Trophoblast cell (in vitro differentiated cells and primary cell): ENCODE data around the gene PDE6D.

Experiments
- DNase-seq, 2 donors: peaks; one replicate each; pipeline ENCODE4 v3.0.0-alpha.2; 2016
- H2AFZ ChIP-seq: 2 replicates; pipeline ENCODE4 v1.6.1; 2013; ENCODE audit warnings: low read length, moderate library complexity, mild to moderate bottlenecking; ENCODE audit not compliant: insufficient read depth, poor library complexity
- H2AK5ac ChIP-seq: 2 replicates; pipeline ENCODE4 v1.6.1; 2013; ENCODE audit warnings: mild to moderate bottlenecking, low read length
- H2BK120ac ChIP-seq: 2 replicates; pipeline ENCODE4 v1.6.1; 2013; ENCODE audit warnings: low read length, mild to moderate bottlenecking, moderate library complexity; ENCODE audit not compliant: insufficient read depth, poor library complexity
- H2BK12ac ChIP-seq: 2 replicates; pipeline ENCODE4 v1.6.1; 2013; ENCODE audit warnings: mild to moderate bottlenecking, low read length, moderate library complexity
- H2BK5ac ChIP-seq: 2 replicates; pipeline ENCODE4 v1.6.1; 2013; ENCODE audit warnings: low read length, low read depth, moderate library complexity, mild to moderate bottlenecking; ENCODE audit not compliant: poor library complexity
- H3K14ac ChIP-seq: 2 replicates; pipeline ENCODE4 v1.6.1; 2013; ENCODE audit warnings: mild to moderate bottlenecking, low read length
- H3K18ac ChIP-seq: 2 replicates; pipeline ENCODE4 v1.6.1; 2013; ENCODE audit warnings: mild to moderate bottlenecking, low read length
- H3K23ac ChIP-seq: 2 replicates; pipeline ENCODE4 v1.6.1; 2013; ENCODE audit warnings: low read length
- H3K27ac ChIP-seq: 2 replicates; pipeline ENCODE4 v1.5.1; 2013; ENCODE audit warnings: low read depth, mild to moderate bottlenecking, inconsistent platforms, low read length, moderate library complexity
- H3K27me3 ChIP-seq: 2 replicates; pipeline ENCODE4 v1.6.1; 2013; ENCODE audit warnings: inconsistent platforms, mild to moderate bottlenecking, low read length, moderate library complexity; ENCODE audit not compliant: insufficient read depth
- H3K36me3 ChIP-seq, 2 experiments: 1 replicate in 1 of 2; 2 replicates in 1 of 2; pipeline ENCODE4 v1.6.1; 2013; ENCODE audit warnings: low read length in 2 of 2, mild to moderate bottlenecking in 2 of 2, moderate library complexity in 1 of 2; ENCODE audit not compliant: insufficient read depth in 2 of 2, control insufficient read depth in 1 of 2
- H3K4ac ChIP-seq: 2 replicates; pipeline ENCODE4 v1.6.1; 2013; ENCODE audit warnings: low read depth, mild to moderate bottlenecking, low read length, moderate library complexity
- H3K4me1 ChIP-seq, 2 experiments: 1 replicate in 1 of 2; 2 replicates in 1 of 2; pipeline ENCODE4 v1.6.1; 2013; ENCODE audit warnings: low read length in 2 of 2, mild to moderate bottlenecking in 2 of 2, moderate library complexity in 1 of 2; ENCODE audit not compliant: insufficient read depth in 2 of 2, control insufficient read depth in 1 of 2
- H3K4me2 ChIP-seq: 2 replicates; pipeline ENCODE4 v1.6.1; 2013; ENCODE audit warnings: inconsistent platforms, mild to moderate bottlenecking, low read length, moderate library complexity
- H3K4me3 ChIP-seq: 2 replicates; pipeline ENCODE4 v1.5.1; 2013; ENCODE audit warnings: mild to moderate bottlenecking, low read depth, low read length, inconsistent platforms
- H3K79me1 ChIP-seq: one replicate; pipeline ENCODE4 v1.6.1; 2013; ENCODE audit warnings: low read length
- H3K79me2 ChIP-seq: 2 replicates; pipeline ENCODE4 v1.6.1; 2013; ENCODE audit warnings: low read length, mild to moderate bottlenecking; ENCODE audit not compliant: control insufficient read depth, insufficient read depth, poor library complexity
- H3K9ac ChIP-seq: 2 replicates; pipeline ENCODE4 v1.6.1; 2013; ENCODE audit warnings: mild to moderate bottlenecking, low read length
- H3K9me3 ChIP-seq: 2 replicates; pipeline ENCODE4 v1.6.1; 2013; ENCODE audit warnings: low read depth, mild to moderate bottlenecking, control low read depth, inconsistent platforms, low read length; ENCODE audit not compliant: insufficient read depth
- H4K12ac ChIP-seq: 2 replicates; pipeline ENCODE4 v1.6.1; 2013; ENCODE audit warnings: low read depth, mild to moderate bottlenecking, low read length, moderate library complexity
- H4K8ac ChIP-seq: 2 replicates; pipeline ENCODE4 v1.6.1; 2013; ENCODE audit warnings: low read depth, mild to moderate bottlenecking, low read length, moderate library complexity
- H4K91ac ChIP-seq: one replicate; pipeline ENCODE4 v1.6.1; 2013; ENCODE audit warnings: low read depth, mild to moderate bottlenecking, low read length, moderate library complexity
- WGBS: extraction: QIAGEN DNeasy Blood & Tissue Kit; methylation state at CpG from one replicate; pipeline ENCODE4 v1.1.7; 2013; ENCODE audit warnings: missing lambda C conversion rate; ENCODE audit not compliant: insufficient read length, insufficient coverage; ENCODE audit errors: extremely low coverage; 5-methylcytosine and 5-hydroxymethylcytosine counted together

PDE6D gene

DNA sequence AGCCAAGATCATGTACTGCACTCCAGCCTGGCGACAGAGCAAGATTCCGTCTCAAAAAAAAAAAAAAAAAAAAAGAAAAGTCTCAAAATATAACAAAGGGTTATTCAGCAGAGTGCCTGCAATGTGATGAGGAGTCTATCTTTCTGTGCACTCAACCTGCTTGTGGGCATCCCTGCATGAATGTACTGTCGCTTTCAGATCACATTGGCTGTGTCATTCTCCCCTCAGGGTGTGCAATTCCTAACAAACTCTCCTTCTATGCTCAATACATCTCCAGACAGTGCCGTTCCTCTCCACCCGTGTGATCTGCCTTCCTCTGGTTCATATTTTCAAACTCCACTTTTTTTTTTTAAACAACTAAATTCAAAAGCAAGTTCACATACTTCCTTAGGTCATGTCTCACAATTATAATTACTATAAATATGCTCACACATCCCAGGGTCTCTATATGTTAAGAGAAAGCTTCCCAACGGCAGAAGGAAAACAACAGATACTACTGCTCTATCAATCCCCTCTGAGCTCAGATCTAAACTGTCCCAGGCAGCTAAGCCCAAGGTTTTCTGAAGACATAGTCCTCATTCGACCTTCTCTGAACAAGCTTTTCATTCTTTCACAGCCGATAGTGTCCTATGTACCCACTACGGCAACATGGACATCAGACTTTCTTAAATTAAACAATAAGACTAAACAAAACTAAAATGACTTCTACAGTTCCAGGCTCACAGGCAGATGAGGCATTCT, 37.5 kb downstream of the PDE6D start:
- DNase-seq: peak in 1 of 2 donors; percentile 1
- H3K14ac ChIP-seq: no peak overlapping the region
- H3K9ac ChIP-seq: no peak overlapping the region
- H3K79me1 ChIP-seq: no peaks in the 10 kb centered on the region
- H3K4me2 ChIP-seq: no peak overlapping the region
- H3K4ac ChIP-seq: no peak overlapping the region
- no peak overlapping the region for H3K27ac ChIP-seq
- no peak overlapping the region for H2BK12ac ChIP-seq
- no peaks in the 10 kb centered on the region for H3K9me3 ChIP-seq
- H2AK5ac ChIP-seq: no peak overlapping the region
- no peak overlapping the region for H4K91ac ChIP-seq
- H3K4me3 ChIP-seq: no peak overlapping the region
- no peak overlapping the region for H4K12ac ChIP-seq
- H2BK120ac ChIP-seq: no peak overlapping the region
- no peak overlapping the region for H2AFZ ChIP-seq
- WGBS: no CpG with 5 or more reads among the region's 9 CpGs
- no peak overlapping the region for H4K8ac ChIP-seq
- no peak overlapping the region for H3K18ac ChIP-seq
- no peak overlapping the region for H2BK5ac ChIP-seq
- no peaks in the 10 kb centered on the region for H3K4me1 ChIP-seq
- H3K79me2 ChIP-seq: no peaks in the 10 kb centered on the region
- no peaks in the 10 kb centered on the region for H3K27me3 ChIP-seq
- H3K36me3 ChIP-seq: peaks cover 0 to 2% of the 10 kb centered on the region in 2 experiments
- no peak overlapping the region for H3K23ac ChIP-seq

DNA sequence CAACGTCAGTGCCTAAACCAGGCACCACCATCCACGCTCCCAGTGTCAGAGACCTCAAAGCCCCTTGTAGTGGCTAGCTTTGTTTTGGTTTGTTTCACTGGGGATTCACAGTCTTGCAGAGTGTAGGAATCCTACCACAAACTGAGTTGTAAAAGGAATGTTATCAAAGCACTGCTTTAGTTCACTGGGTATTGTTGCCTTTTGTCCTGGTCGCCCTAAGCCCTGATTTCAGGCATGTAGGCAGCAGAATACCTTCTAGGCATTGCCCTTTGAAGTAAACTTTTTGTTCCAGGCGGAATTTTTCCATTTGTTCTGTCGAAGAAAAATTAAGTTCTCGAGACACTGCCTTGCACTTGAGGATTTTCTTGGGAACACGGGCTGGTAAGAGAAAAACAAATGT, 43.3 kb downstream of the PDE6D start:
- Histone ChIP-seq H3K18ac (no peak overlapping the region), H4K8ac (no peak overlapping the region), H4K12ac (no peak overlapping the region), H3K9ac (peak overlapping the region; percentile 46), H3K4me1 (no peaks in the 10 kb centered on the region), H3K23ac (no peak overlapping the region), H3K4me2 (no peak overlapping the region), H4K91ac (no peak overlapping the region), H2AFZ (no peak overlapping the region), H2BK12ac (no peak overlapping the region), H3K36me3 (peaks cover 0 to 6% of the 10 kb centered on the region in 2 experiments), H2AK5ac (no peak overlapping the region), H3K14ac (no peak overlapping the region), H3K4ac (no peak overlapping the region), H3K79me2 (no peaks in the 10 kb centered on the region), H3K79me1 (no peaks in the 10 kb centered on the region), H3K27me3 (no peaks in the 10 kb centered on the region), H2BK120ac (no peak overlapping the region), H2BK5ac (no peak overlapping the region), H3K27ac (no peak overlapping the region), H3K4me3 (no peak overlapping the region), H3K9me3 (no peaks in the 10 kb centered on the region)
- whole genome bisulfite sequencing: no CpG with 5 or more reads among the region's 7 CpGs
- DNase-seq: no peak

DNA sequence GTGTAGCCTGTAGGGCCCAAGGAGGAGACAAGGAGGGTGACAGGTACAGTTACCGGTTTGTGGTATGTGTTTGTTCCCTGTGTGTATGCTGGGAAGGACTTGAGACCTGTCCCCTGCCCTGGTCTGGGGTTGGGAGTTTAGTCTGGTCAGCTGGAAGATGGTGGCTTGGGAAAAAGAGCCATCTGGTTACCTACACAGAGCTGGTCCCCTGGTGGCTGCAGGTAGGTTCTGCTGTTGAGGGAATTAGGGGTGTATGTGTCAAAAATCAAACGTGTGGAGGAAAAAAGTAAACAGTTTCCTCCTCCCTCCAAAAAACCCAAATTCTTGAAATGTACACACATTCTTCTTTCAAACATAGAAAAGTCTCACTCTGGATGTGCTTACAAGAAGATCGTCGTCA, 48.5 kb downstream of the PDE6D start:
- H3K36me3 ChIP-seq: peaks cover 2 to 8% of the 10 kb centered on the region in 2 experiments

DNA sequence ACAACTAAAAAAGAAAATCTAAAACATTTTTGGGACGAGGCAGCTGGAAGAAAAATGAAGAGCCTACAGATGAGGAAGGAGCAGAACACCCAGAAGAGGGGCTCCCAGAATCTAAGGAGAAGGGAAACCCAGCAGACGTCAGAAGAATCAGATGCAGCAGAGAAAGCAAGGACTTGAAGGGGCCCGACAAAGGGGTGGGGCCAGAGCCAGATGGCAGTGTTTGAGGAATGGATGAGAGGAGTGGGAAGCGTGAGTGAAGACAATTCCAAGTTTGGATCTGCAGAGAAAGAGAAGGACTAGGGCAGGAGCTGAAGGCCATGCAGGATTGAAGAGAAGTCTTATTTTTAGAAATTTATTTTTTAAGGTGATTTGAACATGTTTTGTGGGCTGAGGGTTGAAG, 53.5 kb downstream of the PDE6D start:
- Histone ChIP-seq H3K27me3 (no peaks in the 10 kb centered on the region), H3K79me1 (no peaks in the 10 kb centered on the region), H3K9ac (no peak overlapping the region), H2BK120ac (no peak overlapping the region), H2BK5ac (no peak overlapping the region), H4K91ac (no peak overlapping the region), H2AFZ (no peak overlapping the region), H4K12ac (no peak overlapping the region), H3K4me1 (no peaks in the 10 kb centered on the region), H3K36me3 (peaks cover 2 to 4% of the 10 kb centered on the region in 2 experiments), H3K9me3 (no peaks in the 10 kb centered on the region), H3K18ac (no peak overlapping the region), H4K8ac (no peak overlapping the region), H3K27ac (no peak overlapping the region), H2BK12ac (no peak overlapping the region), H3K4me2 (no peak overlapping the region), H3K4me3 (no peak overlapping the region), H3K23ac (no peak overlapping the region), H3K14ac (no peak overlapping the region), H3K4ac (no peak overlapping the region), H3K79me2 (no peaks in the 10 kb centered on the region), H2AK5ac (no peak overlapping the region)
- no peak for DNase-seq
- no CpG with 5 or more reads among the region's 4 CpGs for WGBS

More for the DNA sequence above, 48.5 kb downstream of the PDE6D start:
- H2AFZ ChIP-seq: no peak overlapping the region
- no peak overlapping the region for H2AK5ac ChIP-seq
- H3K9ac ChIP-seq: no peak overlapping the region
- WGBS: no CpG with 5 or more reads among the region's 4 CpGs
- H3K79me1 ChIP-seq: no peaks in the 10 kb centered on the region
- H3K9me3 ChIP-seq: no peaks in the 10 kb centered on the region
- H2BK12ac ChIP-seq: no peak overlapping the region
- H3K27me3 ChIP-seq: no peaks in the 10 kb centered on the region
- no peak overlapping the region for H3K14ac ChIP-seq
- no peak overlapping the region for H2BK5ac ChIP-seq
- no peaks in the 10 kb centered on the region for H3K79me2 ChIP-seq
- H2BK120ac ChIP-seq: no peak overlapping the region
- no peak overlapping the region for H3K23ac ChIP-seq
- no peak overlapping the region for H3K4me2 ChIP-seq
- H3K4me1 ChIP-seq: no peaks in the 10 kb centered on the region
- no peak overlapping the region for H4K91ac ChIP-seq
- H3K4me3 ChIP-seq: no peak overlapping the region
- H4K8ac ChIP-seq: no peak overlapping the region
- H4K12ac ChIP-seq: no peak overlapping the region
- H3K27ac ChIP-seq: no peak overlapping the region
- DNase-seq: no peak
- no peak overlapping the region for H3K4ac ChIP-seq
- H3K18ac ChIP-seq: no peak overlapping the region
